Suprapubic skin (tissue), 3 donors: ENCODE measurements around the gene PODXL.

Experiments used
- EP300 ChIP-seq: sonication (generic); formaldehyde crosslinking; IDR thresholded peaks from one replicate; pipeline ENCODE4 v1.6.1; 2017; ENCODE audit warnings: antibody characterized with exemption
- POLR2A ChIP-seq, 2 donors: fragments of 450-650 bp; IDR thresholded peaks; one replicate each; pipeline ENCODE4 v1.6.1; 2017; ENCODE audit warnings: antibody characterized with exemption in 2 of 2, mild to moderate bottlenecking in 2 of 2, moderate library complexity in 2 of 2
- TF ChIP-seq, protein P1 (sequence below), 2 donors: fragments of 200-600 bp in 1 of 2; fragments of 450-650 bp in 1 of 2; sonication (generic) in 1 of 2; IDR thresholded peaks; one replicate each; pipeline ENCODE4 v1.5.1; 2016 to 2019; ENCODE audit warnings: antibody characterized with exemption in 2 of 2, mild to moderate bottlenecking in 1 of 2, moderate library complexity in 1 of 2

DNA sequence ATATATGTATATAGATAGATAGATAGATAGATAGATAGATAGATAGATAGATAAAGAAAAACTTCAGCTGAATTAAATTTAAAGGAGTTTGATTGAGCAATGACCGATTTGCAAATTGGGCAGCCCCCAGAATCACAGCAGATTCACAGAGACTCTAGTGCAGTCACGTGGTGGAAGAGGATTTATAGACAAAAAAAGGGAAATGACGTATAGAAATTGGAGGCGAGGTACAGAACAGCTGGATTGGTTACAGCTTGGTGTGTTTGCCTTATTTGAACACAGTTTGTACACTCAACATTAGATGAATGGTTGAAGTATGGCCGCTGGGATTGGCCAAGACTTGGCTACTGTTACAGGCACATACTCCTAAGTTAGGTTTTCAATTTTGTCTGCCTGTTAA lies 8.2 kb upstream of the PODXL start:
- TF ChIP-seq, protein P1, sequence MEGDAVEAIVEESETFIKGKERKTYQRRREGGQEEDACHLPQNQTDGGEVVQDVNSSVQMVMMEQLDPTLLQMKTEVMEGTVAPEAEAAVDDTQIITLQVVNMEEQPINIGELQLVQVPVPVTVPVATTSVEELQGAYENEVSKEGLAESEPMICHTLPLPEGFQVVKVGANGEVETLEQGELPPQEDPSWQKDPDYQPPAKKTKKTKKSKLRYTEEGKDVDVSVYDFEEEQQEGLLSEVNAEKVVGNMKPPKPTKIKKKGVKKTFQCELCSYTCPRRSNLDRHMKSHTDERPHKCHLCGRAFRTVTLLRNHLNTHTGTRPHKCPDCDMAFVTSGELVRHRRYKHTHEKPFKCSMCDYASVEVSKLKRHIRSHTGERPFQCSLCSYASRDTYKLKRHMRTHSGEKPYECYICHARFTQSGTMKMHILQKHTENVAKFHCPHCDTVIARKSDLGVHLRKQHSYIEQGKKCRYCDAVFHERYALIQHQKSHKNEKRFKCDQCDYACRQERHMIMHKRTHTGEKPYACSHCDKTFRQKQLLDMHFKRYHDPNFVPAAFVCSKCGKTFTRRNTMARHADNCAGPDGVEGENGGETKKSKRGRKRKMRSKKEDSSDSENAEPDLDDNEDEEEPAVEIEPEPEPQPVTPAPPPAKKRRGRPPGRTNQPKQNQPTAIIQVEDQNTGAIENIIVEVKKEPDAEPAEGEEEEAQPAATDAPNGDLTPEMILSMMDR (IDR thresholded peaks at IDR 0.05) = no peak
- no peak for TF ChIP-seq EP300
- no peak for TF ChIP-seq POLR2A (IDR thresholded peaks at IDR 0.05)
